ENCODE measurements around the gene TBC1D1.

Gene TBC1D1

DNA sequence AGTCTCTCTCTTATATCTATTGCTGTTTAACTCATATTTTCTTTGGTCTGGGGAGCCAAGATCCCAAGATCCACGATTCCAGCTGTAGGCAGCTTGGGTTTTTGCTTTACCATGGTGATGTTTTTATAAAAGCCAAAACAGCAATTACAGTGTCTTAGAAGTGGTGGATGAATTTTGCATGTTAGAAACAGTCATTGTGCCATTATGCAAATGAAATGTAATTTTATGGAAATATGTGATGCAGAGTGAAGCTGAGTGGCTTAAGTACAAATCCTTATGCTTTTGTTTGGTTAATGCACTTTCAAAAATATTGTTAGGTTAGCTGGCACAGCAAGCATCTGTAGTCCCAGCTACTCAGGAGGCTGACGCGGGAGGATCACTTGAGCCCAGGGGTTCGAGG is 36.5 kb downstream of the TBC1D1 start:
- DNase-seq, result no peak

DNA sequence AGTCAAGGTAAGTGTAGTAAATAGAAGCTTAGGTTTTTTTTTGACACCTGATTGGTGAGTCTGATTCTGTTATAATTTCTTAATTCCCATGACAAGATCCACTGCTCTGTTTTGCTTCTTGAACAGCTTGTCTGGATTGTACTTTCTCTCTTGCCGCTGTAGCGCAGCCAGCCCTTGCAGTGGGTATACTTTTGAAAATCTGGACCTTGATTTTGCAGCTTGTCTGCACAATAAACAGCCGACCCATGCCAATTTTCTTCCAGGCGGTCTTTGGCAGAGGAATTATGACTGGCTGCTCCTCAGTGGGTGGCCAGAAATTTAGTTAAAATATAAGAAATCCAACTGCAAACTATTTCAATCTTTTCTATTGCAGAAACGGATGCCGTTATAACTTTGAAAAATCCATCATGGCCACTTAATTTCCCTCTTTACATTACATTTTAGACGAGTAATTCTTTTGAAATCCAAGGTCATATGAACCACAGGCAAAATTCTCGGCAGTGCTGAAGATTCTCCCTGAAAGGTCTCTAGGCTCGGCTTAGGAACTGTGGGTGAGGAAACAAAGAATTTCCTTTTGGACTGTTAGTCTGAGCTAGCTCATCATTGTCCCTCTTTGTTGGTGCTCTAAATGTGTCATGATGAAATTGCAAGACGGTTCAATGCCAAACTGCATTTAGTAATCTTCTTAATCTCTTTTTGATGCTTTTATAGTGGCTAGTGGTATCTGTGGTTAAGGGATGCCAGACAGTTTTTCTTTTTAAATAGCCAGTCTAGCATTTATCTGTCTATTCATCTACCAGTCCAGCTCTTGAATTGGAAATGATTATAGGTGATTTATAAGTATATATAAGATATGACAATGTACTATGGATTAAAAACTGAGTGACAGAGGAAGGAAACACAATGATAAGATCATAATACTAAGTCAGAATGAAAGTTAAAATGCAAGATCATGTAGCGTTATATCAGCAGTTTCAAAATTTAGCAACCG is 37.8 kb downstream of the TBC1D1 start:
- no peak for DNase-seq

DNA sequence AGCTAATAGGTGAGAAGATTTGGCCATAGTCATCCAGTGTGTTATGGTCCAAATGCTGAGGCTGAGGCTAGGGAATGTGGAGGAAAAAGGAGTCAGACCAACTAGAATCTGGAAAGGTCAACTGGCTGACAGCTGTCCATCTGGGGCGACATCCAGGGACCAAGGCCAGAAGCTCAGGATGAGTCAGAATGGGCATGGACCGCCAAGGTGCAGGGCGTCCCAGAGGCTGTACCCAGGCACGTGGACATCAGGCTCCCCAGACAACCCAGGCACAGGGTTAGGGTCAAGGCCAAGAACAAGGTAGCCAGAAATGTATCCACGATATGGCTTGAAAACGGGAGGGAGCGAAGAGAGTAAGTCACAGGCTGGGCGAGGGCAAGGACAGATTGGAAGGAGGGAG is 43.2 kb downstream of the TBC1D1 start:
- DNase-seq, result no peak

DNA sequence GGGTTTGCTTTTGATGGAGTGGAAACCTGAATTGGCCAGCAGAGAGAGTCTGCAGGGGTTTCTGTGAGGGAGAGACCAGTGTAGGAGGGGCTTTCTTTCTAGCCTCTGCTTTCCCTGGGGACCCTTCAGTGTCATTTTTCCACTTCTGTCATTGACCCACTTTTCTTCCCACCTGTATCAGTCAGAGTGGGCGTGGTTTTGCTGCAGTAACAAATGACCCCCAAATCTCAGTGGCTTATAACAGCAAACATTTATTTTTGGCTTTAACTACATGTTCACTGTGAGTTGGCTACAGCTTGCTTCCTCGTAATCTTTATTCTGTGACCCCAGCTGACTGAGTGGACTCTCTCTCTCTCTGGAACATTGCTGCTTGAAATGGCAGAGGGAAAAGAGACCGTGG is 43.7 kb downstream of the TBC1D1 start:
- DNase-seq, result no peak

DNA sequence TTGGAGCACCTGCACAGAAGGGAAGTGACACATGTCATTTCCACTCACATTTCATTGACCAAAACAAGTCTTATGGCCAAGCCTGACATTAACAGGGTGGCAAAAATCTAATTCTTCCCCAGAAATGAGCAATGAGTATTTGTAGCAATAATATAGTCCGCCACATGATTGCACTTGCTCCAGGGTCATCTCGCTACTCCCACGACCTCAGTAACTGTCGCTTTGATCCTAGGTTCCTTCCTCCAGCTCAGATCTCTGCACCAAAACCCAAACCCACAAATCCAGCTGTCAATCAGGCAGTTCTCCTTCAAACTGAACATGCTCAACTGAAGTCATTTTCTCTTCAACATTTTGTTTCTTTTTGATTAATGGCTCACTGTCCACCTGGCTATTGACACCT is 44.1 kb downstream of the TBC1D1 start:
- no peak for DNase-seq

DNA sequence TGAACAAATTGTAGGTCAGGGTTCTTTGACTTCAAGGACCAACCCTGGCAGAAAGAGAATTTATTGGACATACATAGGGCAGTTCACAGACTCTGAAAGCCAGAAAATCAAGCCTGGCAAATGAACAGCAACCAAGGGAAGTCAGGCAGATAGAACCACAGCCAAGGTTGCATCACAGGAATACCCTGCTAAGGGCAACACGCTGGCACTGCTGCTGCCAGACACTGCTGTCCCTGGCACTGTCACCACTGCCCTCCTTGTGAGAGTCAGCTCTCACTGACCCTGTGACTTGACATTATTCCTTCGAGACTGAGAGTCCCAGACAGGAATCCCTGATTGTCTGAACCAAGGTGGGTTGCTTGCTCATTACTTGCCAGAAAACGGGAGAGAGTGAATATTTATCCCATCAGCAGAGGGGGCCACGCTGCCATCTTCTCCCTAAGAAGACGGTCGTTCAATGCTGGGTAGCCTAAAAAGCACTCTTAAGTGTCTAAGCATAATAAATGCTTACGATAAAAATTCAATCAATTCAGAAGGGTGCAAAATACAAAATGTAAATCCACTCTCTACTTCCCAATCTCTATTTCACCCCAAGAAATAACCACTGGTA is 46.1 kb downstream of the TBC1D1 start:
- DNase-seq, result no peak

DNA sequence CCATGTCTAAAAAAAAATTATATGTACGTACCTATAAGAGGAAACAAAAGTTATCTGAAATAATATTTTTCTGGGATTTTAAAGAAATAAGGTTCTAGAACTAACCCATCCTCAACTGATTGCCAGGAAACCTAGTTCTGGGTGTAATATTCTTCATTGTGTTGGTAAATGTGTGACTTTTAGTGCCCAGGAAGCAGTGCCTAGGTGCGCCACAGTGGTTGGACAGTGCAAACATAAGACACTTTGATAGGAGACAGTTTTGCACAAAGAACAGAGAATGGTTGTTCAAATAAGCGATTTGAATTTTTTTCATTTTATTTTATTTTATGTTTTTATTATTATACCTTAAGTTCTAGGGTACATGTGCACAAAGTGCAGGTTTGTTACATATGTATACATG is 47.3 kb downstream of the TBC1D1 start:
- no peak for DNase-seq

DNA sequence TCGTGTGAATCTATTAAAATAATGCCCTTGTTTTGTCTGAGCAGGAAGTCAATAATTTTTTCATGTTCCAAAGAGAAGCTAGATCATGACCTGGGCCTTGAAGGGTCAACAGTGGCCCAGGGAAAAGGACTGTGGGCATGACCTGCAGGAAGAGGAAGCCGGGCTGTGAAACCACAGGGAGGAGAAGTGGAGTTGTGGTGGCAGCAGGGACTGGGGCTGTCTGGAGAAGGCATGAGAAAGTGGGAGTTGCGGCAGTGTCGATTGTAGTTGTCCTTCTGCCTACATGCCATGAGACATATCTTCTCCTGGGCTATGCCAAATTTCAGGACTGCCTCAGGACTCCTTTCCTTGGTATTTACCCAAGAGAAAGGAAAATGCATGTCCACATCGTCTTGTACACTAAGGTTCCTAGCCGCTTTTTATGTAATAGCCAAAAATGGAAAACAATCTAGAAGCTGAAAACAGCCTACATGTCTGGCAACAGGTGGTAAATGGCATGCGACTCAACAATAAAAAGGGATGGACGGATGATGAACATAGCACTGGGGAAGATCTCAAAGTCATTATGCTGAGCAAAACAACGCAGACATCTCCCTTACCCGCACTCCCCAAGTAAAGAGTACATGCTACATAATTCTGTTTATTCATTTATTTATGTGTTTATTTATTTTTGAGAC is 55.8 kb downstream of the TBC1D1 start:
- DNase-seq, result no peak

DNA sequence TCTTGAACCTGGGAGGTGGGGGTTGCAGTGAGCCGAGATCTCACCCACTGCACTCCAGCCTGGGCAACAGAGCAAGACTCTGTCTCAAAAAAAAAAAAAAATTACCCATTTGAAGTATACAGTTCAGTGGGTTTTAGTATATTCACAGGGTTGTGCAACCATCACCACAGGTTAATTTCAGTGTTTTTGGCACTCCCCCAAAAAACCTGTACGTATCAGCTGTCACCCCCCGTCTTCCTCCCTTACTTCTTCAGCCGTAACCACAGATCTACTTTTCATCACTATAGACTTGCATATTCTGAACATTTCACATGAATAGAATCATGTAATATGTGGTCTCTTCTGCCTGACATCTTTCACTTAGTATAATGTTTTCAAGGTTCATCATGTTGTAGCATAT is 57.7 kb downstream of the TBC1D1 start:
- DNase-seq, result no peak

DNA sequence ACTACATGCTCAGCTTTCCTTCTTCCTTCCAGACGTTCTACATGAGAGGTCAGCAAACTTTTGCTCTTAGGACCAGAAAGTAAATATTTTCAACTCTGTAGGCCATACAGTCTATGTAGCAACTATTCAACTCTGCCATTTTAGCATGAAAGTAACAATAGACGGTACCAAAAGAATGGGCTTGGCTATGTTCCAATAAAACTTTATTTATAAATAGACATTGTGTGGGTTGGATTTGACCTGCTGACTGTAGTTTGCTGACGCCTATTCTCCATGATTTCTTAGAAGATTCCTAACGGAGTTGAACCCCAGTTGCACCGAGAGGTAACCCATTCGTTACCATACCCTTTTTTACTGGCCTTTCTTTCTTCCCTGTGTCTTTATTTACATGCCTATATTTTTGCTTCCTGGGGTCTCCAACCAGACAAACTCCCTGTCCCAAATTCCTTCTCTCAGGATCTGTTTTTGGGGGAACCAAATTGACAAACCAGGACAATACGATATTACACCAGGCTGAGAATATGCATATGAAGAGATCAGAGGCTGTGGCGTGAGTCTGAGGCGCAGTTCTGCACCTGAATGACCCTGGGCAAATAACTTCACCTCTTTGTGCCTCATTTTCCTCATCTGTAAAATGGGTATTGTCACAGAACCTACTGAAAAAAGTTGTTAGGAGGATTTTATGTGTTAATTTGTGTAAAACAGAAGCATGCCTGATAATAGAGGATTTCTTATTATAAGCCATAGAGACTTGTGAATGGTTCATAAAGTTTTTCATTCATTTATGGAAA is 58.9 kb downstream of the TBC1D1 start:
- no peak for DNase-seq

DNA sequence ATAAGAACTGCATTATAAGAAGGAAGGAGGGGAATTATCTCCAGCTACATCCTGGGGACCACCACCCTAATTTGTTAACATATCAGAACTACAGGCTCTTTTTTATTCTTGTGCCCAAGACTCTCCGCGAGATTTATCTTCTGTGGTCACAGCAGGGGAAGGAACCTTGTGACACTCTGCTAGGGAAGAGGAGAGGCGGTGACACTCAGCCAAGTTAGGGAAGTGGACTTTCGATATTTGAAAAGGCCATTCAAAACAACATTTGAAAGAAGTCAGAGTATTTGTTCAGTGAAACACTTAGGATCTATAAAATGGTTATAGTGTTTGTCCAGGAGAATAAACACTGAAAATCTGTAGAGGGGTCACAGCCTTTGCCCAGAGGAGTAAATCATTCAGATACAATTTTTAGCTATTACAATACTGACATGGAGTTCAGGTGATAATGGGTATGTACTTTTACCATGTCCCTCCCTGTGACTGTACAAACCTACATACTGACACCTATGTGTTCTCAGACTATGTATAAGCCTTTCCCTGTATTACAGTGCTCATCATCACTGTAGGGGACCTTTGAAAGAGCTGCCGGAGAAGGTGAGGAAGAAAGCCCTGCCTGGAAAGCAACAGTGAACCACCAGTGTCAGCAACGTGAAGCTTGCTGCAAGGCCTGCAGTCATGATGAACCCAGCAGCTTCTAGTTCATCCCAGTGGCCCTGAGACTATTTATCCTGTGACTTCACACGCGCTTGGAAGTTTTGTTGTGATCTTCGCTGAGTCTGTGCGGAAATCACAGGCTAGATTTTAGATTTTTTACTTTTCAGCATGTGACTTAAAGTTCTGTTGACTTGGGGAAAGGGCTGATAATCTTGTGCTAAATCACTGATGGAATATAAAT is 60.8 kb downstream of the TBC1D1 start:
- DNase-seq, result no peak

DNA sequence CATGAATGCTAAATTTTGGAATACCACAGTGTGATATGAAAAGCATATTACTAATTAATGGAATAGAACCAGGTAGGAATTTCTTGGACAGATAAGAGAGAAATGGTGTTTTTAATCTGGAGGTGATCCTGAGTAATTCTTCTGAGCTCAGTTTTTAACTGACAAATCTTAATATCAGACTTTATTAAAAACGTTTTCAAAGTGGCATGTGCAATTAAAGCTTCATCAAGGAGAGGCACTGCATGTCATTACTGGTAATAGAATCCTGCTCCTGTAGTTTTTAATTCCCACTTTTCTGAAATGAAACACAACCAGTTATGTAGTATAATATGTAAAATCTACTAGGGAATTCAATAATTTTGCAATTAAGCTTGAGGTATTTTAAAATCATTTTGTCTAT is 62.3 kb downstream of the TBC1D1 start:
- no peak for DNase-seq

DNA sequence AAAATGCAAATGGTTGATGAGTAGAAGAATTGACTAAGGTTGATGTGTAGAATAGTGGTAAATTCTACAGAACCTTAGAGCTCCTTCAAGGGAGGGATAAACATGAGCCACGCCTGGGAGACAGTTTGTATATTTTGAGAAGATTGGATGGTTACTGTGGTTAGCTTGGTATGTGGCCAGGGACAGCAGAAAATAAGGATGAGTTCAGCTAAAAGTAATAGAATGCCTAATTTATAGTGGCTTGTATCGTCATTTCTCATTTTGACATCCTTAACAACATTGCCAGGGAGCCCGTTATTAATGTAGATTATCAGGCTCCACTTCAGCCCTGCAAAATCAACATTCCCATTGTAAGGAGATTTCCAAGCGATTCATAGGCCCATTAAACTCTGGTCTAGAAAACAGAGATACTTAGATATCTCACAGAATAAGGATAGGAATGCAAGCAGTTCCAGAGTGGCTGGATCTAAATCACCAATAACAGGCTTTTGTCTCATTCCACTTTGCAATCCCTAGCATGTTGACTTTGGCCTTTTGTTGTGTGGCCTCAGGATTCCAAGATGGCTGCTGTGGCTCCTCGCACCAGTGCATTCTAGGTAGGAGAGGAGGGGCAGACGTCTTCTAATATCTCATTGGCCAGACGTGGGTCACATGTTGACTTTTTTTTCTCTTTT is 62.9 kb downstream of the TBC1D1 start:
- no peak for DNase-seq

DNA sequence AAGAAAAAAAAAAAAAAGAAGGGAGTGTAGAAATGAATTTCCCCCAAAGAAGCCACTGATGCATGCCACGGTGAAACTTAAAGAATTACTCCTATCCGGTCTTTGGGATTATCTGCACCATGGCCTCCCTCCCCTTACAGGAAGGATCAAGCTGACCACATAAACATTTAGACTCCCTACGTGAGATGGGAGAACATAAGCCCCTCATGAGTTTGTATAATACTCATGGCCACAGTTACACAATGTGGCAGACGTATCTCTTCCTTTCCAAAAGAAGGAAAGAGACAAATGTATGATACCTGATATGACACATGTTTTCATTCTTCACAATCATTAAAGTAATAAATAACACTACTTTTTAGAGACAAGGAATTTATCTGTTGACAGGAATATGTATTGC is 66.1 kb downstream of the TBC1D1 start:
- no peak for DNase-seq

DNA sequence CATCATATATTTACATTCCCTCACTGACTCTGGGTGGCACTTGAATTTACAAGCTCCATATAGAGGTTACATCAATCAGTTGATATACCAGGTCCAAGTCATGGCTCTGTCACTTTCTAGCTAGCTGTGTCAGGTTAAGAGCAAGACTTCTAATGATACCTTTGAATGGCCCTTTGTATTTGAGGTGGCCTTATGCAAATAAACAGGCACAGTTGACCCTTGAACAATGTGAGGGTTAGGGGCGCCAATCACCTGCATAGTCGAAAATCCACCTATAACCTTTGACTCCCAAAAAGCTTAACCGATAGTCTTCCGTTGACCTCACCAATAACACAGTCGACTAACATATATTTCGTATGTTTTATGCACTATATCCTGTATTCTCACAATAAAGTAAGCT is 68.0 kb downstream of the TBC1D1 start:
- no peak for DNase-seq

DNA sequence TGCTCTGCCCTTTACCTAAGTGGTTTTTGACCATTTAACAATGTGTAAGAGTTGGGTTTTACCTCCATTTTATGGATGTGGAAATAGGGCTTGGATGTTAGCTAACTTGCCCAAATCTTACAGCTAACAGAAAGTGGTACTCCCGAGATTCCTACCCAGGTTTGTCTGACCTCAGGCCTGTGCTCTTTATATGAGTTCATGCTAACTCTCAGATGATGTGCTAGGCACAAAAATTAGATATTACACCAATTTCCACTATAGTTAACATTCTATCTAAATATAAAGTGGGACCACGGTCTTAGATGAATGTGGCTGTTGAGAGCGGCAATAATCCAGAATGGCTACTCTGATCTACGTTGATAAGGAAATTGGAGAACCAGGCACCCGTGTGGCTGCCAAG is 69.2 kb downstream of the TBC1D1 start, which contains the start of gene PTTG2:
PTTG2 (plus strand) TSS at position 301 of the 400 bp plus-strand sequence; CDS start at position 338, 37 bp downstream.
- DNase-seq, result no peak

DNA sequence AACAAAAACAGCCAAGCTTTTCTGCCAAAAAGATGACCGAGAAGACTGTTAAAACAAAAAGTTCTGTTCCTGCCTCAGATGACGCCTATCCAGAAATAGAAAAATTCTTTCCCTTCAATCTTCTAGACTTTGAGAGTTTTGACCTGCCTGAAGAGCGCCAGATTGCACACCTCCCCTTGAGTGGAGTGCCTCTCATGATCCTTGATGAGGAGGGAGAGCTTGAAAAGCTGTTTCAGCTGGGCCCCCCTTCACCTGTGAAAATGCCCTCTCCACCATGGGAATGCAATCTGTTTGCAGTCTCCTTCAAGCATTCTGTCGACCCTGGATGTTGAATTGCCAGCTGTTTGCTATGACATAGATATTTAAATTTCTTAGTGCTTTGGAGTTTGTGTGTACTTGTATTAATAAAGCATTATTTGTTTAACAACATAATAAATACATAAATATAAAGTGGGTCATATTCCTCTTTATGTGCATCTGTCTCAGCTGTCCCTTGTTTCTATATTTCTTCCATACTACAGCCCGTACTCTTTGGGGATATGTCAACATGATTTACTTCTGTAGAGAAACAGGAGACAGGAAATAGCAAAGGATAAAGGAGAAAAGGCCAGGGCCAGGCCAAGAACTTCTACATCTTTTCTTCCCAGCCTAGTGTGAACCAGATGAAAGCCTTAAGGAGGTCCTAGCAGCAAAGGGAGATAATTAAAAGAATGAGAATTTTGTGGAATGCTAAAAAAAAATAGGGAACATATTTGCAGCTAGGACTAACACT is 70.0 kb downstream of the TBC1D1 start:
- no peak for DNase-seq

DNA sequence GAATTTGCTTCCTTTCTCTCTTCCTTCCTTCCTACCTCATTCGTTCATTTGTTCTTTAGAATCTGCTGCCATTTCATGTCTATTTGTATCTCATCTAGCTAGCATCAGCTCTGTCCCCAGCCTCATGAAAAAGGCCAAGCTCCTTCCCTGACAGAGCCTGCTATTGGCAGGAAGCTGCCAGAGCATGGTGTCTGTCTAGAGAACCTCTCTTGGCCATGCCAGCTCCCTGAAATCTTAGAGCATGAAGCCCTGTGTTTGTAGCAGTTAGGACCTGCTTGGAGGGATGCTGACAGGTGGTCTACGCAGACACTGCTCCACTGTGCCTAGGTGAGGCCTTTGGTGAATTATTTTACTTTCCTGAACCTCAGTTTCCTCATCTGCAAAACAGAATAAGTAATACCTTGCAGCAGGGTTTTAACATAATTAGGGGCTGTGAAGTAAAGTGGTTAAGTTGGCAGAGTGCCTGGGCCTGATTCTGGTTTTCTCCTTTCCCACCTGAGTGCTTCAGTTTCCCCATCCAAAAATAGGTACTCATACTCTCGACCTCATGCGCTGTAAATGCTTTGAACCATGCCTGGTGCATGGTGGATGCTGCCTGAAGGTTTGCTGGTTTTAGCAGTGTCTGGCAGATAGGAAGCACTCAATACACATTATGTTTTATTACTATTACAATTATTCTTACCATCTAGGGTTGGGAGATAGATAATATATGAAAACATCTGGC is 74.0 kb downstream of the TBC1D1 start:
- no peak for DNase-seq

DNA sequence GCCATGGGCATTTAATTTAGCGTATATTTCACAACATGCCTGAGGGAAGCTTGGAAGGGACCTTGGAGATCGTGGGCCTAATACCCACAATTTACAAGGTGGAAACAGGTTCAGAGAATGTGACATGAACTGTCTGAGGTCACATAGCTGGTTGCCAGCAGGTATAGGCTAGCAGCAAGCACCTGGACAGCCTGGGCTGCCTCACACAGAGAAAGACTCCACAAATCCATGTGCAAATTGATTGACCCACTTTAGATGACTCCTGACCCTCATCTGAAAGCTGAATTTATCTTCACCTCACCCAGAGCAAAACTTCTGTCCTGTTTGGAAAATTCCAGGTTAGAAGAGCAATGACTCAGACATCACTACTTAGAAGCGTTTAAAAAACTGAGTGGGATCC is 75.2 kb downstream of the TBC1D1 start:
- no peak for DNase-seq

DNA sequence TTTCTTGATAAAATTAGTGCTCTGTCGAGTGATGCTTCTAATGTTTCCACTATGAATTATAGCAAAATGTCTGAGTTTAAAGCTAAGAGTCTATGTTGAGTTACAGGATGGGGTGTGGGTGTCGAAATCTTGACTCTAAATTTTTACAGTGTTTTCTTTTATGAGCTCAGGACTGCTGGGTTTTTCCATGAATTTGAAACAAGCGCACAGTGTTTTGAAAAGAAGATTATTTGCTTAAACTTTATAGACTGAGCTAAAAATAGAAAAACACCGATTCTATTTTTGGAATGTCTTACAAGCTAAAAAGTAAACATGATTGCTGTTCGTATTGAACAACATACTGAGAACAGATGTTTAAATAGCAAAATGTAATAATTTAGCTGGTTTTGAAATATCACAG is 76.9 kb downstream of the TBC1D1 start:
- no peak for DNase-seq

Measured in effector CD8-positive, alpha-beta T cell (primary cell).